Stomach (tissue), 9 donors: ENCODE measurements around the gene C3orf70. TPM values are rescaled to one million over a fixed set of nuclear protein-coding genes. Genes with fewer than 3 reads are reported as not detected.

Source experiments
- DNase-seq, 2 donors: peaks; one replicate each; pipeline versions ENCODE4 v3.0.0 to v3.0.0-alpha.2; 2013 to 2019
- H3K27ac ChIP-seq, 5 donors: fragments of 200-600 bp in 4 of 5; sonication (generic) in 4 of 5; one replicate each; pipeline ENCODE4 v1.5.1; 2013 to 2019; ENCODE audit warnings: mild to moderate bottlenecking in 1 of 5, moderate library complexity in 1 of 5
- H3K27me3 ChIP-seq, 3 donors: fragments of 200-600 bp; sonication (generic); one replicate each; pipeline ENCODE4 v1.5.1; 2017 to 2019; ENCODE audit warnings: mixed run types in 1 of 3
- H3K36me3 ChIP-seq, 4 donors: fragments of 200-600 bp; sonication (generic); 1 replicate in 3 of 4; 2 replicates in 1 of 4; pipeline ENCODE4 v1.5.1; 2016 to 2019
- H3K4me1 ChIP-seq, 4 donors: fragments of 200-600 bp; sonication (generic); one replicate each; pipeline ENCODE4 v1.5.1; 2016 to 2019
- H3K4me3 ChIP-seq, 4 donors: fragments of 200-600 bp; sonication (generic) in 3 of 4; one replicate each; pipeline ENCODE4 v1.5.1; 2016 to 2019; ENCODE audit warnings: mild to moderate bottlenecking in 1 of 4
- H3K9me3 ChIP-seq, 4 donors: fragments of 200-600 bp; sonication (generic); one replicate each; pipeline ENCODE4 v1.5.1; 2016 to 2019
- CTCF ChIP-seq, 7 experiments: fragments of 450-650 bp in 4 of 7; fragments of 200-600 bp in 3 of 7; sonication (generic) in 3 of 7; IDR thresholded peaks; one replicate each; pipeline ENCODE4 v1.5.1; 2016 to 2019; ENCODE audit warnings: antibody characterized with exemption in 7 of 7, control low read depth in 2 of 7, mild to moderate bottlenecking in 1 of 7
- EP300 ChIP-seq: sonication (generic); formaldehyde crosslinking; IDR thresholded peaks from one replicate; pipeline ENCODE4 v1.6.1; 2017; ENCODE audit warnings: antibody characterized with exemption
- POLR2A ChIP-seq, 4 donors: fragments of 450-650 bp; IDR thresholded peaks; one replicate each; pipeline ENCODE4 v1.6.1; 2016; ENCODE audit warnings: antibody characterized with exemption in 4 of 4, control low read depth in 2 of 4, mild to moderate bottlenecking in 1 of 4, moderate library complexity in 1 of 4
- POLR2AphosphoS5 ChIP-seq, 3 donors: sonication (generic); formaldehyde crosslinking; IDR thresholded peaks; one replicate each; pipeline ENCODE4 v1.6.1; 2016; ENCODE audit warnings: antibody characterized with exemption in 3 of 3
- WGBS, 5 donors: extraction: QIAGEN DNeasy Blood & Tissue Kit in 3 of 5; methylation state at CpG; one replicate each; pipeline versions ENCODE4 v1.1.5 to v1.1.7; 2013 to 2018; 5-methylcytosine and 5-hydroxymethylcytosine counted together
- intact Hi-C: fragments of 100-400 bp; cut with DNase I; formaldehyde crosslinking; loops from one replicate; pipeline ENCODE4 v1.15.1; 2023; ENCODE audit warnings: low total_unique reads
- polyA plus RNA-seq, 3 donors: library from polyadenylated mRNA; stranded (reverse); fragments of 200-250 nt; gene quantifications; one replicate each; pipeline ENCODE4 v1.2.3, GENCODE V29; 2013
- total RNA-seq, 5 donors: library from RNA; depleted of rRNA; stranded (reverse); fragments of >200 nt; gene quantifications; one replicate each; pipeline versions ENCODE4 v1.1.0 to v1.2.3, GENCODE V29; 2014 to 2016
- donor health status: healthy with polysubstance abuse.
- donor health status: Bipolar disorder and iron deficiency.
- donor health status: healthy.

Gene C3orf70
- total and polyA plus RNA-seq, 8 donors, result 0.92 to 33.5 (median 6.6) TPM

- intact Hi-C loops, result no loop called here
Measured at GRCh38 chr3:185144784-185145183, 8.1 kb downstream of the C3orf70 start.

DNA sequence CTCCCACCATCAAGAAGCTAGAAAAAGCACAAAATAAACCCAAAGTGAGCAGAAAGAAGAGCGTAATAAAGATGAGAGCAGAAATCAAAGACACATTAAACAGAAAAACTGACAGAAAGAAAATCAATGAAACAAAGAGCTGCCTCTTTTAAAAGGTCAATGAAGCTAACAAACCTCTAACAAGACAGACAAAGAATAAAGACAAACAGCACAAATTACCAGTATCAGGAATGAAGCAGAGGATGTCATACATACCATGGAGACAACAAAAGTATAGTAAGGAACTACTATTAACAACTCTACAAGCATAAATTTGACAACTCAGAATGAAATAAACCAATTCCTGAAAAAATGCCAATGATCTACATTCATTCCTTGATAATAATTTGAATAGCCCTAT, 15.0 kb downstream of the C3orf70 start:
- intact Hi-C loops, result no loop called here
- Histone ChIP-seq H3K36me3 (no peaks in the 10 kb centered on the region), H3K27me3 (no peaks in the 10 kb centered on the region), H3K4me1 (peaks cover 0 to 3% (median 0%) of the 10 kb centered on the region in 4 donors), H3K9me3 (no peaks in the 10 kb centered on the region), H3K4me3 (no peak overlapping the region), H3K27ac (no peak overlapping the region)
- TF ChIP-seq CTCF (IDR thresholded peaks at IDR 0.05) (no peak), EP300 (no peak), POLR2A (IDR thresholded peaks at IDR 0.05) (no peak), POLR2AphosphoS5 (IDR thresholded peaks at IDR 0.05) (no peak)
- no peak for DNase-seq
- WGBS, 5 donors, result 85 to 95% (median 91%) methylated on average over 1 of the region's 1 CpG

More at GRCh38 chr3:185144784-185145183, 8.1 kb downstream of the C3orf70 start:
- 57 to 73% (median 64%) methylated on average over 3 of the region's 3 CpGs for WGBS, 5 donors
- Histone ChIP-seq H3K27ac (no peak overlapping the region), H3K36me3 (no peaks in the 10 kb centered on the region), H3K9me3 (no peaks in the 10 kb centered on the region), H3K4me3 (no peak overlapping the region), H3K4me1 (peaks cover 0 to 31% (median 7%) of the 10 kb centered on the region in 4 donors), H3K27me3 (no peaks in the 10 kb centered on the region)
- TF ChIP-seq POLR2AphosphoS5 (IDR thresholded peaks at IDR 0.05), result no peak
- TF ChIP-seq EP300, result no peak
- no peak for TF ChIP-seq POLR2A (IDR thresholded peaks at IDR 0.05)
- no peak for TF ChIP-seq CTCF (IDR thresholded peaks at IDR 0.05)
- no peak for DNase-seq

DNA sequence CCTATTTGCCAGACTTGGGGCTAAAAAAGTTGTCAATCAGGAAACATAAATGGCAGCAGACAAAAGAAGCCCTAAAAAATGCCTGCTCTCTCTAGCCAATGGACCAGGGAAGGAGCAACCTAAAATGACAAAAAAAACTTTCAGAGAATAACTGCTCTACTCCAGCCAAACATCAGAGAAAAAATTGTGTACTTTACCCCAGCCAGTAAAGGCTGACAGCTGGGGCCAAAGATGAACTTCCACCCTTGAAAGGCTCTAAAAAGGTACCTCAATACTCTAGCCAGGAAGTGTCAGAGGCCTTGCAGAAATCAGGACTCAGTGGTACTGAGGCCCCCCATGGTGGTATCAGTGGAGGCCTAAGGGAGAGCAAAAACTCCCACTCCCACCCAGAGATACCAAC, 18.4 kb downstream of the C3orf70 start:
- Histone ChIP-seq H3K36me3 (no peaks in the 10 kb centered on the region), H3K4me3 (no peak overlapping the region), H3K9me3 (no peaks in the 10 kb centered on the region), H3K27me3 (no peaks in the 10 kb centered on the region), H3K4me1 (peaks cover 0 to 3% (median 0%) of the 10 kb centered on the region in 4 donors), H3K27ac (no peak overlapping the region)
- intact Hi-C loops, result no loop called here
- DNase-seq, result no peak
- no peak for TF ChIP-seq CTCF (IDR thresholded peaks at IDR 0.05)

- WGBS, 5 donors, result 51 to 68% (median 64%) methylated on average over 2 of the region's 2 CpGs
- Histone ChIP-seq H3K4me3 (no peak overlapping the region), H3K36me3 (no peaks in the 10 kb centered on the region), H3K4me1 (peaks cover 0 to 3% (median 0%) of the 10 kb centered on the region in 4 donors), H3K9me3 (no peaks in the 10 kb centered on the region), H3K27me3 (no peaks in the 10 kb centered on the region), H3K27ac (no peak overlapping the region)
- intact Hi-C loops, result no loop called here
- no peak for DNase-seq
- TF ChIP-seq EP300, result no peak
- TF ChIP-seq POLR2AphosphoS5 (IDR thresholded peaks at IDR 0.05), result no peak
- TF ChIP-seq POLR2A (IDR thresholded peaks at IDR 0.05), result no peak
- no peak for TF ChIP-seq CTCF (IDR thresholded peaks at IDR 0.05)
Measured at GRCh38 chr3:185131602-185132256, 21.1 kb downstream of the C3orf70 start.
